Tibial nerve (tissue), 4 donors: ENCODE data around the gene GAPDHS.

Experiments
- CTCF ChIP-seq, 5 experiments: fragments of 200-600 bp in 3 of 5; fragments of 450-650 bp in 2 of 5; sonication (generic) in 3 of 5; IDR thresholded peaks; one replicate each; pipeline ENCODE4 v1.5.1; 2016 to 2019; ENCODE audit warnings: antibody characterized with exemption in 5 of 5, mild to moderate bottlenecking in 3 of 5, moderate library complexity in 2 of 5
- EP300 ChIP-seq, 2 donors: sonication (generic); formaldehyde crosslinking; IDR thresholded peaks; one replicate each; pipeline ENCODE4 v1.6.1; 2017; ENCODE audit warnings: antibody characterized with exemption in 2 of 2, mild to moderate bottlenecking in 1 of 2

GRCh38 chr19:35500611-35501010 is 32.6 kb upstream of the GAPDHS start:
- no peak for TF ChIP-seq CTCF (IDR thresholded peaks at IDR 0.05)
- TF ChIP-seq EP300 (IDR thresholded peaks at IDR 0.05), result no peak
